ENCODE results near the gene GNAI1. TPM values are rescaled to one million over a fixed set of nuclear protein-coding genes. Genes with fewer than 3 reads are reported as not detected.

The GNAI1 gene
- total RNA-seq, 2 experiments from 2014 or later: not detected

DNA sequence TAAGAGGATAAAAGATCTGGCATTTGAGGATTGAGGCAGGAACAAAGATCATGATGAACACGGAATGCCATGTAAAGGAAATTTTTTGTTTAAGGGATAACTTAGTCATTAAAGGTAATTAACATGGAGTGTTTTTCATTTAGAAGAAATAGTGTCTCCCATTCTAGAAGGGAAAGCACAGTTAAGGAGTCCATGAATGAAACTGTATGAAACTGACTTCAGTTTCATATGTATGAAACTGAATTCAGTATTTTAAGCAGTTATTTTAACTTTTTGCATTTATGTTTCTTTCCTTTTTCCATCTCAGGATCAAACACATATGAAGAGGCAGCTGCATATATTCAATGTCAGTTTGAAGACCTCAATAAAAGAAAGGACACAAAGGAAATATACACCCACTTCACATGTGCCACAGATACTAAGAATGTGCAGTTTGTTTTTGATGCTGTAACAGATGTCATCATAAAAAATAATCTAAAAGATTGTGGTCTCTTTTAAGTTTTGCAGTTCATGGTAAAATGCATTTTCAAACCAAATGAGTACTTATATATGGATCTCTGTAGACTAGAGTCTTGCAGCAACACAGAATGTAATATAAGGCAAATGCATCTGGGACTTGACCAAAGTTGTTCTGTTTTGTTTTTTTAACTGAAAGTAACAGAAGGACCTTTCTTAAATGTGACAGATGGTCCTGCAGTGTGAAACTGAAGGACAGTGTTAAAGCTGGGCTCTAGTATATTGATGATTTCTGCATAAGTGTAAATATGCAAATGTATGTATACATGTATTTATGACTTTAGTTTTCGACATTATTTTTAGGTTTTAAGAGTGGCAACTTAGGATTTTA is 82.6 kb downstream of the GNAI1 start:
- Mint-ChIP-seq H3K27ac (no peak overlapping the region), H3K36me3 (ENCODE audit: low read depth) (no peaks in the 10 kb centered on the region), H3K4me3 (no peak overlapping the region), H3K9me3 (no peaks in the 10 kb centered on the region), H3K4me1 (no peaks in the 10 kb centered on the region), H3K27me3 (no peaks in the 10 kb centered on the region)
- CTCF ChIA-PET: no interaction called here
- POLR2A ChIA-PET: no interaction called here
- DNase-seq: no peak

DNA sequence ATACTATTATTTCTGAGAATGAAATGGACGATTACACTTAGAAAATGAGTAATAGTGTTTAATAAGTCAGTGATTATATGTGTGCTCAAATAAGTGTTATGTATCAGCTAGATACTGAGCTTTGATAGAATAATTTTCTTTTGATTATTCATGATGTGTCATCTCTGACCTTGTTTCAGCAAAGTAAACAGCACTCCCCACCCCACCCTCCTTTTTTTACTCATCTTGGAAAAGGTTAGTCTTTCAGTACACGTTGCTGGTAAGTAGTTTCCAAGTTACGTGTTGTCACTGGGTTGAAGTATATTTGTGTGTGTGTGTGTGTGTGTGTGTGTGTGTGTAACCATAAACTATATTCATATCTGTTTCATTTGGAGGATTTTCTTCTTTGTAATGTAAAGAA is 84.1 kb downstream of the GNAI1 start:
- ChIA-PET CTCF (no interaction called here), POLR2A (no interaction called here)
- no peaks in the 10 kb centered on the region for H3K4me1 Mint-ChIP-seq
- no peak overlapping the region for H3K27ac Mint-ChIP-seq
- no peaks in the 10 kb centered on the region for H3K27me3 Mint-ChIP-seq
- no peaks in the 10 kb centered on the region for H3K9me3 Mint-ChIP-seq
- no peak for DNase-seq
- no peaks in the 10 kb centered on the region for H3K36me3 Mint-ChIP-seq (ENCODE audit: low read depth)
- H3K4me3 Mint-ChIP-seq: no peak overlapping the region

DNA sequence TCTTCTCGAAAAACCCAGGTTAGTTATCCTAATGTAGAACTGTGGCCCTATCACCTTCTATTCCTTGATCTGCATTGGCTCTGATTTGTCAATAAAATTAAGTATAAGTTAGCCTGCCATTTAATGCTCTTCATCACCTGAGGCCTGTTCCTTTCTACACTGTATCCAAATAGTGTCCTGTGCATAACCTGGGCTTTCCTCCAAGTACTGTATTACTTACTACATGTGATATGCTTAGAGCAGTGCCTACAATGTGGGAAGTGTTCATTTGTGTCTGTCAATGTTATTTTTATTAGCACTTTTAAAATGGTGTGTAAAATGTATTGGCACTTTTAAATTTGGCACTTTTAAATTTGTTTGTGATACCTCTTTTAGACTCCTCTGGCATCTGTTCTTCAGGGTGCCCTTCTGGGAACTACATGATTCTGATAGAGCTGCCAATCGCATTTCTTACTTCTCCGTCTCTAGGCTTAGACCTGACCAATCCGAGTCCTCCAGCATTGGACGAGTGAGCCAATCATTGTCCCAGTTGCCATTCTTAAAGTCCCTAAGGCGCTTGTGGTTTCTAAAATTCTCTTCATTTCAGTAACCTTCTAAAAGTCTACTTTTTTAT is 85.5 kb downstream of the GNAI1 start:
- CTCF ChIA-PET: no interaction called here
- H3K36me3 Mint-ChIP-seq (ENCODE audit: low read depth): no peaks in the 10 kb centered on the region
- no peaks in the 10 kb centered on the region for H3K9me3 Mint-ChIP-seq
- DNase-seq: no peak
- H3K4me1 Mint-ChIP-seq: no peaks in the 10 kb centered on the region
- no peaks in the 10 kb centered on the region for H3K27me3 Mint-ChIP-seq
- H3K27ac Mint-ChIP-seq: no peak overlapping the region
- no peak overlapping the region for H3K4me3 Mint-ChIP-seq
- POLR2A ChIA-PET: no interaction called here

DNA sequence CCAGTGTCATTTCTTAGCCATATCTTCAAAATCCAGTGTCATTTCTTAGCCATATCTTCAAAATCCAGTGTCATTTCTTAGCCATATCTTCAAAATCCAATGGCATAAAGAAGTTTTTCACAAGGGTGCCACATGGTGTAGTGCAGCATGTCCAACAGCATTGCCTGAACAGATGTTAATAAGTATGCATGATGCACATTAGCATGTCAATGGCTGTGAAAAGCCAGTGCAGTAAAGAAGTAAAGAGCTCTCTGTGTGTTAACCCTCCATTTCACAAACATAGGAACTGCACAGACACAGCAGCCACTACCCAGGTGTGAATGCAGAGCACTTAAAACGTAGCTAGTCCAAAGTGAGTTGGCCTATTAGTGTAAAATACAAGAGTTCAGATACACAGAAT is 89.8 kb downstream of the GNAI1 start:
- H3K4me3 Mint-ChIP-seq: no peak overlapping the region
- DNase-seq: no peak
- no peaks in the 10 kb centered on the region for H3K9me3 Mint-ChIP-seq
- CTCF ChIA-PET: no interaction called here
- H3K4me1 Mint-ChIP-seq: no peaks in the 10 kb centered on the region
- H3K36me3 Mint-ChIP-seq (ENCODE audit: low read depth): no peaks in the 10 kb centered on the region
- no peak overlapping the region for H3K27ac Mint-ChIP-seq
- no peaks in the 10 kb centered on the region for H3K27me3 Mint-ChIP-seq
- POLR2A ChIA-PET: no interaction called here

DNA sequence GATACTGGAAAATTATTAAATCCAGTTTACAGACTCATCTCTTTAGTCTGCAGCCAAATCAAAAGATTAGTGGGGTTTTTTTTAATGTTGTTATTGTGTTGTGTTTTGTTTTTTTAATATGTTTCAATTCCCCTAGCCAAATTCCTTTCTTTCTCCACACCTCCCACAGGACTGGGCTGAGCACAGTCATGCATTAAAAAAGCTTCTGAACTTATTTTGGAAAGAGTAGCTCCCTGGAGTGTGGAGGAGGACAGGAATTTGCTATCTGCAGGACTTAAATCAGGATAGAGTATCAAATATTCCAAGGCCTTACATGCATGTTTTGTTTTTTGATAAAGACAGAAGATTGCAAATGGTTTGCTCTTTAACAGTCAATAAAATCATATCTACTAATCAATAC is 90.7 kb downstream of the GNAI1 start:
- CTCF ChIA-PET: no interaction called here
- Mint-ChIP-seq H3K27ac (no peak overlapping the region), H3K4me1 (no peaks in the 10 kb centered on the region), H3K36me3 (ENCODE audit: low read depth) (no peaks in the 10 kb centered on the region), H3K27me3 (no peaks in the 10 kb centered on the region), H3K4me3 (no peak overlapping the region), H3K9me3 (no peaks in the 10 kb centered on the region)
- no peak for DNase-seq
- POLR2A ChIA-PET: no interaction called here

DNA sequence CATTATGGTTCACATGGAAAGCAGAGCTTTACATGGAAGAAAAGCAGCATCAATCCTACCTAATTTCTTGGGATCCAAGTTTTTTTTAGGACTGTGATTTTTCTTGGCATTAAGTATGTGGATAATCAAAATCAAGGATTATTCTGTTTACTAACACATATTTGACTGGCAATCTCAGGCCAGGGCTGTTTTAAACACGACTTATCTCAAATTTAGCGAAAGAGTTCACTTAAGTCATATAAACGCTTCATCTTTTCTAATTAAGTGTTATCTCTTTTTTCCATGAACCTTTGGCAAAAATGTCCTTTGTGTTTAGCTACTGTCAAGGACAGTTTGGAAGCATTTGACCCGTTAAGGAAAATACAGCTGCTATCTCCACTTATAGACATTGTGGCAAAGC is 92.0 kb downstream of the GNAI1 start:
- H3K36me3 Mint-ChIP-seq (ENCODE audit: low read depth): no peaks in the 10 kb centered on the region
- POLR2A ChIA-PET: interaction anchor here (0.7 kb wide), 1 partner anchor 77 kb away, joined by 3 read pairs; no protein-coding TSS in a partner anchor
- no peaks in the 10 kb centered on the region for H3K9me3 Mint-ChIP-seq
- no peaks in the 10 kb centered on the region for H3K4me1 Mint-ChIP-seq
- no peak overlapping the region for H3K4me3 Mint-ChIP-seq
- no peaks in the 10 kb centered on the region for H3K27me3 Mint-ChIP-seq
- H3K27ac Mint-ChIP-seq: no peak overlapping the region
- DNase-seq: no peak
- CTCF ChIA-PET: no interaction called here

DNA sequence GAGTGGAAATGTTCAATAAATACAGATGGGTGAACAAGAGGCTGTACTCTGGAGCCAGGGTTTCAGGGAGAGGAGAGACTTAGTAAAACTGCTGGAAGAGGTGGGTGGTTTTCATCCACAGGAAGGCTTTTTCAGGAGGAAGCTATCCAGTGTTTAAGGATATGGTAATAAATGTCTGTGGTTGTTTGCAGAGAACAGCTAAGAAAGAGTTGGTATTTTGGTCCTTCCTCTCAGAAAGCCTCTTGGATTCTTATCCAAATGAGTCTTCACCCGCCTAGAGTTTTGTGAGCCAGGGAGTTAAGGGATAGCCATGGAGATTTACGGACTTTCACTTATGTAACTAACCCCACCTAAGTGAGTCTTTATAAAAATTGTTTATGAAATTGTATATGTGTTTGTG is 95.7 kb downstream of the GNAI1 start:
- ChIA-PET POLR2A (no interaction called here), CTCF (no interaction called here)
- no peak overlapping the region for H3K4me3 Mint-ChIP-seq
- no peak for DNase-seq
- no peaks in the 10 kb centered on the region for H3K27me3 Mint-ChIP-seq
- no peaks in the 10 kb centered on the region for H3K36me3 Mint-ChIP-seq (ENCODE audit: low read depth)
- peaks cover 8% of the 10 kb centered on the region for H3K9me3 Mint-ChIP-seq
- no peaks in the 10 kb centered on the region for H3K4me1 Mint-ChIP-seq
- no peak overlapping the region for H3K27ac Mint-ChIP-seq

DNA sequence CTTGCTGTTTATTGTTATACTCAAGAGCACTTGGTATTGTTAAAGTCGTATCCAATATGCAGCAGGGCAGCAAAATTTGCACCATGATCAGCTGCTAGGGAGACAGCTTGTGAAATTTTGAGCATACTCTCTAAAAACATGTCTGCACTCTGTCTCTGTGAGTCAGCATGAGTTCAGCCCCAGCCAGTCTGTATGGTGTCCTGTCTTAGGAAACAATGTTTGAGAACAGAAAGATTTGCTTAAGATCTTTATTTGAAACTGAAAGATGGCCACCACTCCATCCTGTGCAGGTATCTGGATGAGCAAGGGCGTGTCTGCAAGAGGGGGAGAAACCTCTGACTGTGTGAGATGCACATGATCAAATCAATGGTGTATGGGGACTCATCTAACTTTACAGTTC is 97.1 kb downstream of the GNAI1 start:
- no peaks in the 10 kb centered on the region for H3K36me3 Mint-ChIP-seq (ENCODE audit: low read depth)
- no peaks in the 10 kb centered on the region for H3K4me1 Mint-ChIP-seq
- peaks cover 8% of the 10 kb centered on the region for H3K9me3 Mint-ChIP-seq
- CTCF ChIA-PET: no interaction called here
- POLR2A ChIA-PET: no interaction called here
- no peaks in the 10 kb centered on the region for H3K27me3 Mint-ChIP-seq
- H3K4me3 Mint-ChIP-seq: no peak overlapping the region
- H3K27ac Mint-ChIP-seq: no peak overlapping the region
- no peak for DNase-seq

DNA sequence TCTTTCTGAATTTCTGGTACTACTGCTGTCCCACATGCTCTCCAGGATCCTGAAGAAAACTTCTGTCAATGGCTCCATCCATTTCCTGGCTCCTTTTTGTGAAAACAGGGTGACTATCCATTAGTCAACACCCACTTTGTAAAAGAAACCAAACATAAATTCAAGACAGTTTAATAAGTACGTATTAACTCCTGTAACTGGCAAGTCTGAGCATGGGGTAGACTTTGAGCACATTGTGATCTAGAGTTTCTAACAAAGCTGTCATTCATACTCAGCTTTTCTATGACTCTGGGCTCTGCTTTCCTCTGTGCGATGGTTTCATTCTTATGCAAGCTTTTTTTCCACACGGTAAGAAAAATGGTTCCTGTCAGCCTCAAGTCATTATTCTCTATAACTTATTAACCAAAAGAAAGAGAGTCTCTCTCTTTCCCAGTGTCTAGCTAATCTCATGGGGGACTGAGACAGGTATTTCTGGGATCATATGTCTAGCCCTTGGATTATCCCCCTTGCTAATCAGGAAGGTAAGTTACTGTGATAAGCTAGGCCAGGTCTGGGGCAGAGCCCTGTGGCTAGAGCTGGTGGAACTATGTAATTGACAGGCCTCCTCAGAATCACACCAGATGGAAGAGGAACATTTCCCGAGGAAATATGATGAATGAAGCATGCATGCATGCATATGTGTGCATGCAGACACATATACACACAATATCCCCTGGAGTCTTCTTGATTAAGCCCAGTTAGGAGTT is 98.5 kb downstream of the GNAI1 start:
- H3K4me1 Mint-ChIP-seq: no peaks in the 10 kb centered on the region
- H3K36me3 Mint-ChIP-seq (ENCODE audit: low read depth): no peaks in the 10 kb centered on the region
- peaks cover 8% of the 10 kb centered on the region for H3K9me3 Mint-ChIP-seq
- H3K4me3 Mint-ChIP-seq: no peak overlapping the region
- H3K27ac Mint-ChIP-seq: no peak overlapping the region
- POLR2A ChIA-PET: no interaction called here
- no peak for DNase-seq
- H3K27me3 Mint-ChIP-seq: no peaks in the 10 kb centered on the region
- CTCF ChIA-PET: no interaction called here

DNA sequence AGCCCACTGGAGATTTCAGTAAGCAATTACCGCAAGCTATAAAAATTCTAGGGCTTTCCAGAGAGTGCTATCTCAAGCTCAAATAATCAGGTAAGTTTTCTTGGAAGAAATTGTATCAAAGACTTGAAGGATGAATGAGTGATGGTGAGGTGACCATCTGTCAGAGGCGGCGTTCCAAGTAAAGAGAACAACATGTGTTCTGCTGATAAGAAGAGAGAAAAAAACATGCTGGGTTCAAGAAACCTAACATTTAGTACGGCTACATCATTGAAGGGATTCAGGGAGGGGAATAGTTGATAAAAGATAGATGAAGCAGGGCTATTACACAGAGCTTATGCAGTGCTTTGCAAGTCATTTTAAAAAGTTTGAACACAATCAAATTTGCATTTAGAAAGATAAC is 100.7 kb downstream of the GNAI1 start:
- Mint-ChIP-seq H3K4me3 (no peak overlapping the region), H3K36me3 (ENCODE audit: low read depth) (no peaks in the 10 kb centered on the region), H3K4me1 (no peaks in the 10 kb centered on the region), H3K27me3 (no peaks in the 10 kb centered on the region), H3K27ac (no peak overlapping the region), H3K9me3 (peaks cover 8% of the 10 kb centered on the region)
- ChIA-PET CTCF (no interaction called here), POLR2A (no interaction called here)
- DNase-seq: no peak

DNA sequence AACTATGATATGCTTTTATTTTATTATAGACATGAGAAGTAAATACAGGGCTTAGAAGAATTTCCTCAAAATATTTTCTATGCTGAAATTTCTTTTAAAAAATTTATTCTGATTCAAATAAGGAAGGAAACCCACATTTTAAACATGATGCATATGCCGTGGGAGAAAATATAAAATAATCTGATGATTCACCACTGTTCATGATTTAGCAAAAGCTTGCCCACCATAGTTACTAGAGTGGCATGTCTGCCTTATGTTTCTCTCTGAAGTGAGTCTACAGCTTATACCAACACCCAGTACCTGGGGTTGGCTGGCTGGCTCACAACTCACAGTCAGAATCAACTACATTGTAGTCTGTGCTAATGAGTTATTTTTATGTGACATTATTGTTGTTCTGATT is 102.0 kb downstream of the GNAI1 start:
- POLR2A ChIA-PET: no interaction called here
- H3K4me1 Mint-ChIP-seq: no peaks in the 10 kb centered on the region
- H3K27me3 Mint-ChIP-seq: no peaks in the 10 kb centered on the region
- peaks cover 11% of the 10 kb centered on the region for H3K9me3 Mint-ChIP-seq
- DNase-seq: no peak
- no peak overlapping the region for H3K27ac Mint-ChIP-seq
- no peaks in the 10 kb centered on the region for H3K36me3 Mint-ChIP-seq (ENCODE audit: low read depth)
- H3K4me3 Mint-ChIP-seq: no peak overlapping the region
- CTCF ChIA-PET: no interaction called here

DNA sequence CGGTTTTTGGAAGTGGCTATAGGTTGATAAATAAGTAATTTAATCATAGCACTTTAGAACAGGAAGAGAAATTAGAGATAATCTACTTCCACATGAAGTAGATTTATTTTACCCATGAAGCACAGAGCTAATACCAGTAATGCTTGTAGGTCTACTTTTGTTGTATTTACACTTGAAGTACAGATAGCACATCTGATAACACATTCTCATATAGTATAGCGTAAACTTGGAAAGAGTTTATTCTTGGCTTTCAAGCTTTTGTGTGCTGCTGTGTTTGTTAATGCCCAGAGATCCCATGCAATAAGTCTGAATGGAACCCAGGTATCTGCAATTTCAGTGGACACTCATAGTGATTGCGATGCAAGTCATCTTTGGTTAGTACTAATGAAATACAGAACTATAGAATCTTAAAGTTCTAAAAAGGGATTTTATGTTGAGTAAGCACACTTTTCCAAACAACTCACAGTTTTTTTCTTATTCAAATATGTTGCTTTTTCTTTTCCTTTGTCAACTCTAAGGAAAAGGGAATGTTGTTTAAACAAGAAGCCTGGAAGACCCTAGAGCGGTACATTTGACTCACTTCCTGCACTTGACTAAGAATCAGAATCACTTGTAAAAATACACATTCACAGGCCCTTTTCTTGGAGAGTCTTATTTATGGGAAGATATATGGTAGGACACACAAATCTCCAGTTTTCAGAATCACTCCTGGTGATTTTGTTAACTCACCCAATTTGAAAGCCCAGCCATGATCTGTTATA is 105.8 kb downstream of the GNAI1 start:
- H3K36me3 Mint-ChIP-seq (ENCODE audit: low read depth): no peaks in the 10 kb centered on the region
- H3K4me1 Mint-ChIP-seq: no peaks in the 10 kb centered on the region
- no peak for DNase-seq
- peaks cover 5% of the 10 kb centered on the region for H3K9me3 Mint-ChIP-seq
- no peaks in the 10 kb centered on the region for H3K27me3 Mint-ChIP-seq
- CTCF ChIA-PET: interaction anchor here (0.6 kb wide), 1 partner anchor 103 kb away, joined by 3 read pairs; no protein-coding TSS in a partner anchor
- POLR2A ChIA-PET: no interaction called here
- no peak overlapping the region for H3K4me3 Mint-ChIP-seq
- no peak overlapping the region for H3K27ac Mint-ChIP-seq

DNA sequence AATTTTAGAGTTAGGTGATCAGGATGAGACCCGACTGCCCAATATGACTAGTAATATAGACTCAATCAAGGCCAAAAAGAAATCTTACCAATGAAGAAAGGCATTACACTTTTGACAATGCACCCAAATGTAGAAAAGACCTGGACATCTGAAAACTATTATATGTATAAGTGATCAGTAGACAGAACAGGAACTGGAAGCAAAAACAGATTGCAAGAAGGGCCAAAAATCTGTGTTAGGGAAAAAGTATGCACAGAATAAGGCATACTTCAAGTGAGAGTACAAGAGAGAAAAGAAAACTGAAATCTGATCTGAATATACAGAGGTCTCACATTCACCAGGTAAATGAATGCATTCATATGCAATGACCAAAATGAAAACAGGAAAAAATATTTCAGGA is 107.0 kb downstream of the GNAI1 start:
- Mint-ChIP-seq H3K9me3 (peaks cover 5% of the 10 kb centered on the region), H3K27ac (no peak overlapping the region), H3K4me3 (no peak overlapping the region), H3K27me3 (no peaks in the 10 kb centered on the region), H3K4me1 (no peaks in the 10 kb centered on the region), H3K36me3 (ENCODE audit: low read depth) (no peaks in the 10 kb centered on the region)
- POLR2A ChIA-PET: no interaction called here
- CTCF ChIA-PET: no interaction called here
- no peak for DNase-seq
